GM23338 (cell line): ENCODE measurements around the gene MRPL22. TPM values are rescaled to one million over a fixed set of nuclear protein-coding genes. Genes with fewer than 3 reads are reported as not detected.

Experiments
- ATAC-seq: fragments of 200-7000 bp; cut with Tn5 transposase; 3 replicates; pipeline ENCODE4 v1.9.1; 2020
- DNase-seq: peaks from one replicate; pipeline ENCODE4 v3.0.0-alpha.2; 2015; ENCODE audit warnings: low spot score
- H2AFZ ChIP-seq: fragments of 200-600 bp; sonication (generic); 2 replicates; pipeline ENCODE4 v1.8.0; 2016; ENCODE audit warnings: antibody characterized with exemption, mild to moderate bottlenecking, moderate library complexity
- H3F3A ChIP-seq: fragments of 200-600 bp; sonication (generic); replicated peaks from 2 replicates; pipeline ENCODE4 v1.8.0; 2017; ENCODE audit warnings: antibody characterized with exemption, mixed run types, low read depth
- H3K27ac ChIP-seq: fragments of 200-600 bp; sonication (generic); 2 replicates; pipeline ENCODE4 v1.6.1; 2016; ENCODE audit warnings: low read depth
- H3K27me3 ChIP-seq: fragments of 200-600 bp; sonication (generic); 2 replicates; pipeline ENCODE4 v1.8.0; 2016; ENCODE audit warnings: mild to moderate bottlenecking, mixed run types, moderate library complexity; ENCODE audit not compliant: insufficient read depth
- H3K36me3 ChIP-seq: fragments of 200-600 bp; sonication (generic); 2 replicates; pipeline ENCODE4 v1.8.0; 2016; ENCODE audit warnings: mild to moderate bottlenecking; ENCODE audit not compliant: insufficient read depth
- H3K4me1 ChIP-seq: fragments of 200-600 bp; sonication (generic); 2 replicates; pipeline ENCODE4 v1.8.0; 2016; ENCODE audit warnings: mild to moderate bottlenecking, moderate library complexity; ENCODE audit not compliant: insufficient read depth
- H3K4me2 ChIP-seq: fragments of 200-600 bp; sonication (generic); 2 replicates; pipeline ENCODE4 v1.7.1; 2017; ENCODE audit warnings: mixed run types
- H3K4me3 ChIP-seq: fragments of 200-600 bp; sonication (generic); 2 replicates; pipeline ENCODE4 v1.6.1; 2016; ENCODE audit warnings: mixed run types
- H3K79me2 ChIP-seq: fragments of 200-600 bp; sonication (generic); replicated peaks from 2 replicates; pipeline ENCODE4 v1.8.0; 2017; ENCODE audit warnings: mild to moderate bottlenecking; ENCODE audit not compliant: insufficient read depth
- H3K9me2 ChIP-seq: fragments of 200-600 bp; sonication (generic); 2 replicates; pipeline ENCODE4 v1.8.0; 2017; ENCODE audit not compliant: insufficient read depth
- H4K20me1 ChIP-seq: fragments of 200-600 bp; sonication (generic); replicated peaks from 2 replicates; pipeline ENCODE4 v1.8.0; 2017; ENCODE audit warnings: mild to moderate bottlenecking; ENCODE audit not compliant: insufficient read depth
- H3K27ac Mint-ChIP-seq: 2 replicates; pipeline ENCODE4 v1.8.0; 2020; ENCODE audit warnings: inconsistent platforms, mild to moderate bottlenecking, moderate library complexity, mixed read lengths
- H3K27me3 Mint-ChIP-seq: 3 replicates; pipeline ENCODE4 v1.8.0; 2022; ENCODE audit warnings: low read depth, mild to moderate bottlenecking, moderate library complexity, mixed read lengths, inconsistent platforms; ENCODE audit not compliant: insufficient read depth, poor library complexity
- H3K36me3 Mint-ChIP-seq: 3 replicates; pipeline ENCODE4 v1.8.0; 2021; ENCODE audit warnings: low read depth, mild to moderate bottlenecking, inconsistent platforms, moderate library complexity, mixed read lengths
- H3K4me1 Mint-ChIP-seq: 3 replicates; pipeline ENCODE4 v1.8.0; 2020; ENCODE audit warnings: mild to moderate bottlenecking, inconsistent platforms, mixed read lengths
- H3K4me3 Mint-ChIP-seq: 3 replicates; pipeline ENCODE4 v1.8.0; 2021; ENCODE audit warnings: moderate library complexity, mild to moderate bottlenecking, inconsistent platforms, mixed read lengths
- H3K9me3 Mint-ChIP-seq: 3 replicates; pipeline ENCODE4 v1.8.0; 2020; ENCODE audit warnings: moderate library complexity, mild to moderate bottlenecking, inconsistent platforms, mixed read lengths
- CREB1 ChIP-seq: fragments of 250-450 bp; sonication (Bioruptor Pico); IDR thresholded peaks from 2 replicates; pipeline ENCODE4 v1.5.0; 2020; ENCODE audit warnings: low read depth, mild to moderate bottlenecking, moderate library complexity
- ETS1 ChIP-seq: IDR thresholded peaks from 2 replicates; pipeline ENCODE4 v1.6.1; 2016; ENCODE audit warnings: antibody characterized with exemption
- EZH2 ChIP-seq: fragments of 200-600 bp; sonication (generic); IDR thresholded peaks from one replicate; pipeline ENCODE4 v1.8.0; 2017; ENCODE audit warnings: antibody characterized with exemption, mild to moderate bottlenecking, low read depth; ENCODE audit not compliant: unreplicated experiment
- POLR2AphosphoS5 ChIP-seq: IDR thresholded peaks from 2 replicates; pipeline ENCODE4 v1.6.1; 2016; ENCODE audit warnings: antibody characterized with exemption, low read depth
- REST ChIP-seq: IDR thresholded peaks from one replicate; pipeline ENCODE4 v1.6.1; 2018; ENCODE audit warnings: antibody characterized with exemption; ENCODE audit not compliant: unreplicated experiment
- ZNF462 ChIP-seq: fragments of 250-450 bp; sonication (Bioruptor Pico); IDR thresholded peaks from 2 replicates; pipeline ENCODE4 v1.5.0; 2020; ENCODE audit warnings: mild to moderate bottlenecking, moderate library complexity
- long read RNA-seq: library from polyadenylated mRNA; unstranded; transcript quantifications from one replicate; pipeline ENCODE4 v2.0.0, GENCODE V29; 2020; ENCODE audit not compliant: unreplicated experiment
- polyA plus RNA-seq: library from polyadenylated mRNA; unstranded; fragments of >200 nt; fragmentation: Nextera tagmentation; extraction: Ambion mirVana; gene quantifications from 2 replicates; pipeline ENCODE4 v1.2.1, GENCODE V29; 2016
- total RNA-seq: library from RNA; depleted of rRNA; stranded (reverse); fragments of >200 nt; shearing (Covaris generic); gene quantifications from 2 replicates; pipeline ENCODE4 v1.2.3, GENCODE V29; 2014; rRNA removed

MRPL22 gene
- total RNA-seq (26.1 and 32.1 TPM in 2 replicates), polyA plus RNA-seq (256 and 260 TPM in 2 replicates)
- long read RNA-seq, transcript MRPL22-207 (7 exons, 3,176 nt): major isoform, 61 of 67 reads
- long read RNA-seq, partial matches to known transcripts: 0 of 67 reads
- long read RNA-seq, other reads (novel, unspliced or antisense): 1 of 67 reads

- Mint-ChIP-seq H3K4me1 (peaks cover 8% of the 10 kb centered on the region), H3K27ac (peak within 1 kb of the TSS; percentile 96)
Measured at GRCh38 chr5:154940772-154941620, at the start of gene MRPL22. MRPL22 (plus strand) TSS chr5:154941073; CDS start chr5:154941111, 38 bp downstream.

GRCh38 chr5:154892369-154892771 is 48.5 kb upstream of the MRPL22 start:
- H3K27ac Mint-ChIP-seq: no peak overlapping the region
- Histone ChIP-seq H3K4me3 (no peak overlapping the region), H3K4me1 (no peaks in the 10 kb centered on the region), H3K27me3 (no peaks in the 10 kb centered on the region), H3F3A (0 out of 2 replicates have a peak, but pooled peaks cover 3% of the 10 kb centered on the region), H3K4me2 (no peak overlapping the region), H3K27ac (no peak overlapping the region), H4K20me1 (no peaks in the 10 kb centered on the region; the same call in 1 of the 2 replicates), H3K36me3 (peaks cover 75% of the 10 kb centered on the region), H3K79me2 (no peaks in the 10 kb centered on the region), H3K9me2 (no peaks in the 10 kb centered on the region), H2AFZ (no peak overlapping the region)
- H3K27me3 Mint-ChIP-seq: no peaks in the 10 kb centered on the region
- H3K4me3 Mint-ChIP-seq: no peak overlapping the region
- DNase-seq (no peak), ATAC-seq (no peak)
- no peaks in the 10 kb centered on the region for H3K4me1 Mint-ChIP-seq
- H3K9me3 Mint-ChIP-seq: peaks cover 2% of the 10 kb centered on the region; the same call in 2 of the 3 replicates
- peaks cover 90% of the 10 kb centered on the region for H3K36me3 Mint-ChIP-seq
- TF ChIP-seq EZH2: no peak
- TF ChIP-seq REST: no peak
- TF ChIP-seq ZNF462 (CRISPR knock-in tag): no peak
- TF ChIP-seq CREB1 (CRISPR knock-in tag): no peak
- TF ChIP-seq ETS1: no peak

More at GRCh38 chr5:154940772-154941620, at the start of gene MRPL22:
- peaks cover 44% of the 10 kb centered on the region for H3K79me2 ChIP-seq
- no peaks in the 10 kb centered on the region for H3K27me3 ChIP-seq
- H3K27me3 Mint-ChIP-seq: peaks cover 6% of the 10 kb centered on the region
- DNase-seq (peak; percentile 96), ATAC-seq (peak; percentile 33)
- H3K9me2 ChIP-seq: no peaks in the 10 kb centered on the region
- no peaks in the 10 kb centered on the region for H3K36me3 ChIP-seq
- no peaks in the 10 kb centered on the region for H3F3A ChIP-seq
- no peaks in the 10 kb centered on the region for H4K20me1 ChIP-seq
- H3K9me3 Mint-ChIP-seq: no peaks in the 10 kb centered on the region
- H3K36me3 Mint-ChIP-seq: no peaks in the 10 kb centered on the region
- H3K4me1 ChIP-seq: peaks cover 16% of the 10 kb centered on the region
- H3K27ac ChIP-seq: peak within 1 kb of the TSS; percentile 2; the same call in 1 of the 2 replicates
- TF ChIP-seq POLR2AphosphoS5 (peak; percentile 87), CREB1 (CRISPR knock-in tag) (no peak)
- H3K4me3 Mint-ChIP-seq: peak within 1 kb of the TSS; percentile 96
- H2AFZ ChIP-seq: peak within 1 kb of the TSS; percentile 94
- peak within 1 kb of the TSS; percentile 78 for H3K4me2 ChIP-seq
- H3K4me3 ChIP-seq: peak within 1 kb of the TSS; percentile 74
